Neural cell (in vitro differentiated cells): ENCODE results near the gene HEXIM1. TPM values are rescaled to one million over a fixed set of nuclear protein-coding genes. Genes with fewer than 3 reads are reported as not detected.

Source experiments
- H2AFZ ChIP-seq: fragments of 200-600, 300-800 bp; sonication (generic), shearing (Covaris generic); 2 replicates; pipeline ENCODE4 v1.6.0; 2014; ENCODE audit warnings: low read depth, mild to moderate bottlenecking, antibody characterized with exemption, low read length, moderate library complexity
- H3F3A ChIP-seq: fragments of 200-600 bp; shearing (Covaris generic); 2 replicates; pipeline ENCODE4 v1.6.1; 2016; ENCODE audit warnings: mild to moderate bottlenecking, moderate library complexity, mixed read lengths, antibody characterized with exemption, low read length; ENCODE audit not compliant: insufficient read depth, poor library complexity, severe bottlenecking
- H3K27ac ChIP-seq: fragments of 200-600, 300-800 bp; sonication (generic), shearing (Covaris generic); 2 replicates; pipeline ENCODE4 v1.5.1; 2014; ENCODE audit warnings: mild to moderate bottlenecking, low read length, moderate library complexity
- H3K27me3 ChIP-seq: fragments of 300-800, 200-600 bp; sonication (generic), shearing (Covaris generic); 2 replicates; pipeline ENCODE4 v1.6.0; 2014; ENCODE audit warnings: mild to moderate bottlenecking, low read depth, low read length, moderate library complexity; ENCODE audit not compliant: insufficient read depth
- H3K36me3 ChIP-seq: fragments of 300-800, 200-600 bp; sonication (generic), shearing (Covaris generic); 2 replicates; pipeline ENCODE4 v1.5.1; 2014; ENCODE audit warnings: mild to moderate bottlenecking, antibody characterized with exemption, low read length, moderate library complexity; ENCODE audit not compliant: insufficient read depth
- H3K4me2 ChIP-seq: fragments of 300-800, 200-600 bp; sonication (generic), shearing (Covaris generic); 2 replicates; pipeline ENCODE4 v1.6.0; 2014; ENCODE audit warnings: mild to moderate bottlenecking, low read length
- H3K4me3 ChIP-seq: fragments of 300-800, 200-600 bp; sonication (generic), shearing (Covaris generic); 2 replicates; pipeline ENCODE4 v1.5.1; 2014; ENCODE audit warnings: mild to moderate bottlenecking, low read length, moderate library complexity
- H3K79me2 ChIP-seq: fragments of 200-600 bp; shearing (Covaris generic); replicated peaks from 2 replicates; pipeline ENCODE4 v1.6.0; 2014; ENCODE audit warnings: mild to moderate bottlenecking, low read length, moderate library complexity; ENCODE audit not compliant: insufficient read depth
- H3K9ac ChIP-seq: fragments of 300-800, 200-600 bp; sonication (generic), shearing (Covaris generic); 2 replicates; pipeline ENCODE4 v1.6.1; 2016; ENCODE audit warnings: mild to moderate bottlenecking, low read length, mixed read lengths
- H3K9me2 ChIP-seq: fragments of 200-600 bp; shearing (Covaris generic); 2 replicates; pipeline ENCODE4 v1.6.1; 2016; ENCODE audit warnings: mild to moderate bottlenecking, low read length, mixed read lengths; ENCODE audit not compliant: insufficient read depth
- H3K9me3 ChIP-seq: fragments of 200-600, 300-800 bp; sonication (generic), shearing (Covaris generic); 2 replicates; pipeline ENCODE4 v1.6.1; 2016; ENCODE audit warnings: mild to moderate bottlenecking, mixed run types, low read length, moderate library complexity, mixed read lengths
- H4K20me1 ChIP-seq: fragments of 200-600 bp; shearing (Covaris generic); 2 replicates; pipeline ENCODE4 v1.6.1; 2016; ENCODE audit warnings: mild to moderate bottlenecking, mixed run types; ENCODE audit not compliant: insufficient read depth
- EP300 ChIP-seq: fragments of 450-650 bp; conservative IDR thresholded peaks from 2 replicates; pipeline ENCODE4 v1.6.1; 2014; ENCODE audit warnings: antibody characterized with exemption, mild to moderate bottlenecking, moderate library complexity; ENCODE audit not compliant: poor library complexity, severe bottlenecking
- EZH2 ChIP-seq: fragments of 200-600, 300-800 bp; shearing (Covaris generic), sonication (generic); IDR thresholded peaks from 2 replicates; pipeline ENCODE4 v1.6.1; 2014; ENCODE audit warnings: antibody characterized with exemption, low read length, borderline replicate concordance, mild to moderate bottlenecking; ENCODE audit not compliant: insufficient read depth, poor library complexity, severe bottlenecking
- MXI1 ChIP-seq: fragments of 450-650 bp; conservative IDR thresholded peaks from 2 replicates; pipeline ENCODE4 v1.6.1; 2014; ENCODE audit warnings: antibody characterized with exemption, mild to moderate bottlenecking; ENCODE audit not compliant: poor library complexity, severe bottlenecking
- POLR2AphosphoS5 ChIP-seq: IDR thresholded peaks from 2 replicates; pipeline ENCODE4 v1.6.1; 2012
- RAD21 ChIP-seq: fragments of 450-650 bp; conservative IDR thresholded peaks from 2 replicates; pipeline ENCODE4 v1.6.1; 2014; ENCODE audit warnings: antibody characterized with exemption, mild to moderate bottlenecking, moderate library complexity
- SMC3 ChIP-seq: fragments of 450-650 bp; conservative IDR thresholded peaks from 2 replicates; pipeline ENCODE4 v1.6.1; 2014; ENCODE audit warnings: antibody characterized with exemption, mild to moderate bottlenecking, moderate library complexity; ENCODE audit not compliant: poor library complexity
- TAF1 ChIP-seq: IDR thresholded peaks from 2 replicates; pipeline ENCODE4 v1.6.1; 2012; ENCODE audit warnings: low read depth
- polyA plus RNA-seq: library from polyadenylated mRNA; depleted of rRNA; stranded (reverse); fragments of >200 nt; gene quantifications from 2 replicates; pipeline ENCODE4 v1.2.3, GENCODE V29; 2014
- TF ChIP-seq, protein P1 (sequence below): IDR thresholded peaks from 2 replicates; pipeline ENCODE4 v1.6.1; 2012; ENCODE audit warnings: borderline replicate concordance
- TF ChIP-seq, protein P2 (sequence below): fragments of 450-650 bp; IDR thresholded peaks from 2 replicates; pipeline ENCODE4 v1.5.1; 2014; ENCODE audit warnings: antibody characterized with exemption, mild to moderate bottlenecking, moderate library complexity; ENCODE audit not compliant: poor library complexity, severe bottlenecking

HEXIM1 gene
- polyA plus RNA-seq, 1 donor from 2014 or later, result 9.0 TPM

DNA sequence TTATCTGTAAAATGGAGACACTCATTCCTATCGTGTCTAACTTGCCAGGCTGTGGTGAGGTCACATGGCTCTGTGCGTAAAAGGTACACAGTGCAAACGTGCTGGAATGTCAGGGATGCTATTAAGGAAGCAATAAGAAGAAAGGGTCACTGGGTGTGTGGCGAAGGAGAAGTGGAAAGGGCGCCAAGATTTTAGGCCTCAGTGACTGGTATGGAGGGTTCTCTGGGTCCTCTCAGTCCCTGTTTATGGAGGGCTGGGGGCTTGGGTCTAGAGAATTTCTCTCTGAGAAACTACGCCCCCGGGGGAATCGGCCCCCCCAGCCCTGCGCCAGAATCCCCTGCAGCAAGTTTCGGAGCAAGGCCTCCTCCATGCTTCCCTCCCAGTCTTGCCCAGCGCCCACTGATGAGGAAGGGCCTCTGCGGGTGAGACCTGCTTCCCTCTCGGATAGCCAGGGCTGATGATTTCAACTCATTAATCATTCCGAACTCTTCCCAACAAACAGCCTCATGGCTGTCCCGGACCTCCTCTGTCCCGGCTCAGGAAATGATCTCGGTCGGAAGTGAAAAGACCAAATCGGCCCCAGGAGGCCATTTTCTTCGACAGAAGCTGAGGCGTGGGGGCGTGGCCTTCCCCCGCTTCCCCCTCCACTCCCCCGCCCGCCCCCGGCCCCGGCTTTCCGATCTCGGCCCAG lies 1.2 kb upstream of the HEXIM1 start:
- Histone ChIP-seq H3K27me3 (no peaks in the 10 kb centered on the region), H3K9ac (peak overlapping the region; percentile 85), H3K4me2 (peak overlapping the region; percentile 35), H2AFZ (peak overlapping the region; percentile 43), H3K4me3 (peak overlapping the region; percentile 86), H3K36me3 (no peaks in the 10 kb centered on the region), H3K79me2 (peaks cover 21% of the 10 kb centered on the region), H3F3A (peaks cover 4% of the 10 kb centered on the region), H3K9me2 (no peaks in the 10 kb centered on the region), H4K20me1 (peaks cover 4% of the 10 kb centered on the region), H3K27ac (peak overlapping the region; percentile 98), H3K9me3 (no peaks in the 10 kb centered on the region)
- TF ChIP-seq POLR2AphosphoS5, result no peak
- TF ChIP-seq, protein P1, sequence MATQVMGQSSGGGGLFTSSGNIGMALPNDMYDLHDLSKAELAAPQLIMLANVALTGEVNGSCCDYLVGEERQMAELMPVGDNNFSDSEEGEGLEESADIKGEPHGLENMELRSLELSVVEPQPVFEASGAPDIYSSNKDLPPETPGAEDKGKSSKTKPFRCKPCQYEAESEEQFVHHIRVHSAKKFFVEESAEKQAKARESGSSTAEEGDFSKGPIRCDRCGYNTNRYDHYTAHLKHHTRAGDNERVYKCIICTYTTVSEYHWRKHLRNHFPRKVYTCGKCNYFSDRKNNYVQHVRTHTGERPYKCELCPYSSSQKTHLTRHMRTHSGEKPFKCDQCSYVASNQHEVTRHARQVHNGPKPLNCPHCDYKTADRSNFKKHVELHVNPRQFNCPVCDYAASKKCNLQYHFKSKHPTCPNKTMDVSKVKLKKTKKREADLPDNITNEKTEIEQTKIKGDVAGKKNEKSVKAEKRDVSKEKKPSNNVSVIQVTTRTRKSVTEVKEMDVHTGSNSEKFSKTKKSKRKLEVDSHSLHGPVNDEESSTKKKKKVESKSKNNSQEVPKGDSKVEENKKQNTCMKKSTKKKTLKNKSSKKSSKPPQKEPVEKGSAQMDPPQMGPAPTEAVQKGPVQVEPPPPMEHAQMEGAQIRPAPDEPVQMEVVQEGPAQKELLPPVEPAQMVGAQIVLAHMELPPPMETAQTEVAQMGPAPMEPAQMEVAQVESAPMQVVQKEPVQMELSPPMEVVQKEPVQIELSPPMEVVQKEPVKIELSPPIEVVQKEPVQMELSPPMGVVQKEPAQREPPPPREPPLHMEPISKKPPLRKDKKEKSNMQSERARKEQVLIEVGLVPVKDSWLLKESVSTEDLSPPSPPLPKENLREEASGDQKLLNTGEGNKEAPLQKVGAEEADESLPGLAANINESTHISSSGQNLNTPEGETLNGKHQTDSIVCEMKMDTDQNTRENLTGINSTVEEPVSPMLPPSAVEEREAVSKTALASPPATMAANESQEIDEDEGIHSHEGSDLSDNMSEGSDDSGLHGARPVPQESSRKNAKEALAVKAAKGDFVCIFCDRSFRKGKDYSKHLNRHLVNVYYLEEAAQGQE, result peak; percentile 49

DNA sequence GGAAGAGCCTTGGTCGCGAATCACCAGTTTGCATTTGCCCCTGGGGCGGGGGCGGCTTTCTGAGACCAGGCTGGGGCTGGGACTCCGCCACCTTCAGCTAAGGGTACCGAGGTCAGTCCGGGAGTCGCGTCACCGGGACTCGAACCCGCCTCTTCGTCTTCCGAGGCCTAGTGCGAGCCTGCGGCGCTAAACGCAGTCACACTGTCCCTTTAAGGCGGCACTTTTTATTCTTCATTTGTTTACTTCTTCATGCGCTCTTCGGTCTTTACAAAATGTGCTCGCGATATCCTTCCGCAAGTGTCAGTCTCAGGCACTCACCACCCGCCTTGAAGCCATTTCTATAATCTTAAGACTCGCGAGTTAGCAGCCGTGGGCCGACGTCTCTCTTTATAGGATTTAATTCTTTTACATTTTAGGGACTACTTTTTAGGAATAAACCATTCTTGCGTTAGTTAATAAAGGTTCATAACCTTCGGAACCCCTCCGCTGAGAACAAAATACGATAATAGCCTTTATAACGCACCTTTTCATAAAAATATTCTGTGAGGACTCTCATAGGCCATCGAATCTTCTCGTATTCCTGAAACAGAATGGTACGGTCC lies 593 bp upstream of the HEXIM1 start:
- peak overlapping the region; percentile 47 for H2AFZ ChIP-seq
- peak overlapping the region; percentile 22 for H3K4me2 ChIP-seq
- TF ChIP-seq POLR2AphosphoS5 (peak; percentile 80), MXI1 (peak; percentile 15), RAD21 (peak; percentile 21), SMC3 (peak; percentile 35), EZH2 (no peak), EP300 (peak; percentile 81), TAF1 (peak; percentile 41)
- TF ChIP-seq, protein P1, result peak; percentile 32
- TF ChIP-seq, protein P2, sequence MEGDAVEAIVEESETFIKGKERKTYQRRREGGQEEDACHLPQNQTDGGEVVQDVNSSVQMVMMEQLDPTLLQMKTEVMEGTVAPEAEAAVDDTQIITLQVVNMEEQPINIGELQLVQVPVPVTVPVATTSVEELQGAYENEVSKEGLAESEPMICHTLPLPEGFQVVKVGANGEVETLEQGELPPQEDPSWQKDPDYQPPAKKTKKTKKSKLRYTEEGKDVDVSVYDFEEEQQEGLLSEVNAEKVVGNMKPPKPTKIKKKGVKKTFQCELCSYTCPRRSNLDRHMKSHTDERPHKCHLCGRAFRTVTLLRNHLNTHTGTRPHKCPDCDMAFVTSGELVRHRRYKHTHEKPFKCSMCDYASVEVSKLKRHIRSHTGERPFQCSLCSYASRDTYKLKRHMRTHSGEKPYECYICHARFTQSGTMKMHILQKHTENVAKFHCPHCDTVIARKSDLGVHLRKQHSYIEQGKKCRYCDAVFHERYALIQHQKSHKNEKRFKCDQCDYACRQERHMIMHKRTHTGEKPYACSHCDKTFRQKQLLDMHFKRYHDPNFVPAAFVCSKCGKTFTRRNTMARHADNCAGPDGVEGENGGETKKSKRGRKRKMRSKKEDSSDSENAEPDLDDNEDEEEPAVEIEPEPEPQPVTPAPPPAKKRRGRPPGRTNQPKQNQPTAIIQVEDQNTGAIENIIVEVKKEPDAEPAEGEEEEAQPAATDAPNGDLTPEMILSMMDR, result peak; percentile 32
- H3K79me2 ChIP-seq, result peaks cover 24% of the 10 kb centered on the region
- no peaks in the 10 kb centered on the region for H3K9me3 ChIP-seq
- H3K4me3 ChIP-seq, result peak overlapping the region; percentile 86
- peaks cover 4% of the 10 kb centered on the region for H4K20me1 ChIP-seq
- H3K9me2 ChIP-seq, result no peaks in the 10 kb centered on the region
- H3K36me3 ChIP-seq, result no peaks in the 10 kb centered on the region
- H3K27me3 ChIP-seq, result no peaks in the 10 kb centered on the region
- peak overlapping the region; percentile 98 for H3K27ac ChIP-seq
- H3F3A ChIP-seq, result peaks cover 4% of the 10 kb centered on the region
- H3K9ac ChIP-seq, result peak overlapping the region; percentile 85
